ENCODE data around the gene ABCC4.

Gene ABCC4

DNA sequence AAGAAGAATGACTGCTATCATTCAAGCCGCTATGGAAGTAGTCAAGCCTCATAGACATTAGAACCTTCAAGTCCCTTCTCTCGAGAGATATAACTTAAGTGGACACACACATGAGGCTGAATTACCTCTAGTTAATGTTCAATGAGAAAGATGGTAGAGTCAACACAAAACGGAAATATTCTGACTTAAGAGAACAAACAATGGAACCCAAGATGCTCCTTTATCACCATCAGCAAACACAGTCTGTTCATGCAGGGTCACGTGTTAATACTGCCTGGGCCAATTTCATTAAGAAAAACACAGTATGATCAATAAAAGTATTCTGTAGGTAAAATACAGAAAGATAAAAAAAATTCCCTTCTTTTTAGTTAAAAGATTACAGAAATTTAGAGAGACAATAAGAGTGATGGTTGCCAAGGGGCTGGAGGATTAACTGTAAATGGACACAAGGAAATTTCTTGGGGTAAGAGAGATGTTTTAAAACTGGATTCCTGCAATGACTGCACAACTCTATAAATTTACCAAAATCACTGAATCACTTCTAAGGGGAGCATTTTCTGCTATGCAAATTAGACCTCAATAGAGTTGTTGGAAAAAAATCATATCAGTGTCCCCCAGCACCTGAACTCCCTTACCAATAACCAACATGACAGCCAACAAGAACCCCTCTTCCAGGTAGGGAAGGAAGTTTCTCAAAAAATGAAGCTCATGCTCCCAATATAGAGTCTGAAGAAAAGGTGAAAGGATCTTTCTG lies 256.6 kb downstream of the ABCC4 start:
- DNase-seq (ENCODE audit: extremely low read depth, low read depth): no peak
- H3K4me3 ChIP-seq (replicated peaks; ENCODE audit: low read depth, low read length): no peak overlapping the region
- TF ChIP-seq, protein P1, sequence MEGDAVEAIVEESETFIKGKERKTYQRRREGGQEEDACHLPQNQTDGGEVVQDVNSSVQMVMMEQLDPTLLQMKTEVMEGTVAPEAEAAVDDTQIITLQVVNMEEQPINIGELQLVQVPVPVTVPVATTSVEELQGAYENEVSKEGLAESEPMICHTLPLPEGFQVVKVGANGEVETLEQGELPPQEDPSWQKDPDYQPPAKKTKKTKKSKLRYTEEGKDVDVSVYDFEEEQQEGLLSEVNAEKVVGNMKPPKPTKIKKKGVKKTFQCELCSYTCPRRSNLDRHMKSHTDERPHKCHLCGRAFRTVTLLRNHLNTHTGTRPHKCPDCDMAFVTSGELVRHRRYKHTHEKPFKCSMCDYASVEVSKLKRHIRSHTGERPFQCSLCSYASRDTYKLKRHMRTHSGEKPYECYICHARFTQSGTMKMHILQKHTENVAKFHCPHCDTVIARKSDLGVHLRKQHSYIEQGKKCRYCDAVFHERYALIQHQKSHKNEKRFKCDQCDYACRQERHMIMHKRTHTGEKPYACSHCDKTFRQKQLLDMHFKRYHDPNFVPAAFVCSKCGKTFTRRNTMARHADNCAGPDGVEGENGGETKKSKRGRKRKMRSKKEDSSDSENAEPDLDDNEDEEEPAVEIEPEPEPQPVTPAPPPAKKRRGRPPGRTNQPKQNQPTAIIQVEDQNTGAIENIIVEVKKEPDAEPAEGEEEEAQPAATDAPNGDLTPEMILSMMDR (IDR thresholded peaks at IDR 0.05; ENCODE audit: low read depth, low read length, missing control alignments): no peak

DNA sequence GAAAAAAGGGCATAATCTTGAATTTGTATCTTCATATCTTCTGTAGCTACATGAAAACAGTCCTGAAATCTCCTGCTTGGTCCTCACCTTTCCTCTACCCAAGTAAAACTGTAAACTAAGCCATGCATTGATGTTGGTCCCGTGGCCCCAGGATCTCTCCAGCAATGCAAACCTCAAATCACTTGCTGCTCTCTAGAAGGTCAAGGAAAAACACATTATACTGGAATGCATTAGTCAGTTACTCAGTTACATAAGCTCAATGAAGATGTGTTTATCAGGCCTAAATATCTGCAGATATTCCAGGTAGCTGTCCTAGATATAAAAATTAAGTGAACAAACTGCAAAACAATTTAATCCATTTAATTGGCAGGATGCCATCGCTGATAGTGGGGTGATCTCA lies 261.8 kb downstream of the ABCC4 start:
- TF ChIP-seq, protein P1 (IDR thresholded peaks at IDR 0.05; ENCODE audit: low read depth, low read length, missing control alignments): no peak
- DNase-seq (ENCODE audit: extremely low read depth, low read depth): no peak
- H3K4me3 ChIP-seq (replicated peaks; ENCODE audit: low read depth, low read length): no peak overlapping the region

DNA sequence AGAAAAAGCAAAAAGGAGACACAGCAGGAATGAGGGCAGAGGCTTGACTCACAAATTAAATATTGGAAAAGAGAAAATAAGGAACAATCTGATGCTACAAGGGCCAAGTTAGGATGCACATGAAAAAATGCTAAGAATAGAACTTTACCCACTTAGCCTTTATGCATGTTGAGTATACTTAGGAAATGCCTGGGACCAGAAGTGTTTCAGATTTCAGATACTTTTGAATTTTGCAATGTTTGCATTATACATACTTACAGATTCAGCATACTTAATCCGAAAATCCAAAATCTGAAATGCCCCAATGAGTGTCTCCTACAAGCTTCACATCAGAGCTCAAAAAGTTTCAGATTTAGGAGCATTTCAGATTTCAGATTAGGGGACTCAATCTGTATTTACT lies 262.3 kb downstream of the ABCC4 start:
- TF ChIP-seq, protein P1 (IDR thresholded peaks at IDR 0.05; ENCODE audit: low read depth, low read length, missing control alignments): no peak
- DNase-seq (ENCODE audit: extremely low read depth, low read depth): no peak
- no peak overlapping the region for H3K4me3 ChIP-seq (replicated peaks; ENCODE audit: low read depth, low read length)

DNA sequence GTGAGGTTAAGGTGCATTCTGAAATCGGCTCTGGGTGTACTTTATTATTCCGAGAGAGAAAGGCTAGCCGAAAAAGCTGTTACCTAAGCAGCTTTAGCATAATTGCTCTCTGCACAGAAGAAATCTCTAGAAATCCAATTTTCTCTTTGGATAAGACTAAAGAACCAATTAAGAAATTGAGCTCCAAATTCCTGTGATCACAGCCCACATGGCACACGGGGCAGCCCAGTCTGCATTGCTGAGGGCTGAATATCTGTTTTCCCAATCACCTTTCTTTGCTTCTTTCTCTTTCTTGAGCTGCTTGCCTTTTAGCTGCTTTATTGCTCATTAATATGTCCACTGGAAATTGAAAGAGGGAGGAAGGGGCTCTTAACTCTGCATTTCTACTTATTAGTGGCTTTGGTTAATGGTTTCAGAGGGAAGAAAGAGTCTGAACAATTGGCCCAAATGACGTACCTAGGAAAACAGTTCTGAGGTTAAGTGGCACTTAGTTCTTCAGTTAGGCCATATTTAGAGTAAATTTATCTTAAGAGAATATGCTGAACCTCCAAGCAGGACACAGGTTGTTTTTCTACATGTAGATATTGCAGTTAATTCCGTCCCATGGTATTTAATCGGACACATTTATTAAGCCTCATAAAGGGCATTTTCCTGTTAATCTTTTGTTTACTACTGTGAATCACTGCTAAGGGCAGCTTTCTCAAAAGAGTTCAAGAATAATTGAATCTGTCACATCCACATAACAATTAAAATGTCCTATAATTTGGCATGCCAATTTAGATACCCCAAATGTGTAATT lies 265.7 kb downstream of the ABCC4 start:
- H3K4me3 ChIP-seq (replicated peaks; ENCODE audit: low read depth, low read length): no peak overlapping the region
- DNase-seq (ENCODE audit: extremely low read depth, low read depth): no peak
- TF ChIP-seq, protein P1 (IDR thresholded peaks at IDR 0.05; ENCODE audit: low read depth, low read length, missing control alignments): no peak

DNA sequence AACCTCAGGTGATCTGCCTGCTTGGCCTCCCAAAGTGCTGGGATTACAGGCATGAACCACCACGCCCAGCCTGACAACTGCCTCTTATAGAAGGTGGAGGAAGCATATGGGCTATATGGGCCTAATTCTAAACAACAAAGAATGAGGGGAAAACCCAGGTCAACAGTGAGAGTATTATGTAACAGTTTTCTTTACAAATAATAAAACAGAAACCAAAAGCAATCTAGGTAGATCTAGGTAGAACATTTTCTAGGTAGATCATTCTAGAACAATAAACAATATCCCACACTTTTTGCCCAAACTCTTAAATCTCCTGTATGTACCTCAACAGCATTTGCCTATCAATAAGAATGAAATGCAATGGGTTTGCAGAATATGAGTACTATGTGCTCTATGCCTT lies 267.4 kb downstream of the ABCC4 start:
- no peak for DNase-seq (ENCODE audit: extremely low read depth, low read depth)
- TF ChIP-seq, protein P1 (IDR thresholded peaks at IDR 0.05; ENCODE audit: low read depth, low read length, missing control alignments): no peak
- no peak overlapping the region for H3K4me3 ChIP-seq (replicated peaks; ENCODE audit: low read depth, low read length)

DNA sequence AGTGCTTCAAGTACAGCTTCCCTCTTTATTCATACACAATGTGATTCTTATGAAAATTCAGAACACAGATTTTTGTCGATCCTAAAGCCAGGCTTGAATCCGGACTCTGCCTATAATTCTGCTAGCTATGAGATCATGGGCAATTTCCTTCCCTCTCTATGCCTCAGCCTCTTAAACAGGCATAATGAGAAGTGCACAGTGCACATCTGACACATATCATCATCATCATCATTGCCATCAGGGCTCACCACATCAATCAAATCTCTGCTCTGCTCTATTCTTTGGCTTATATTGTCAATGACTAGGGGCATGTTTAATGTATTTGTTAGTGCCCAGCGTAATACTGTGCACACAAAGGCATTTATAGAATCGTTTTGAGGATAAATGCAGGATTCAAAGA lies 269.1 kb downstream of the ABCC4 start:
- TF ChIP-seq, protein P1 (IDR thresholded peaks at IDR 0.05; ENCODE audit: low read depth, low read length, missing control alignments): no peak
- H3K4me3 ChIP-seq (replicated peaks; ENCODE audit: low read depth, low read length): no peak overlapping the region
- DNase-seq (ENCODE audit: extremely low read depth, low read depth): no peak
